Measurements from ENCODE around the gene CAMKMT. TPM values are rescaled to one million over a fixed set of nuclear protein-coding genes. Genes with fewer than 3 reads are reported as not detected.

Gene CAMKMT
- total and polyA plus RNA-seq, 10 donors: 4.1 to 26.1 (median 11.0) TPM

DNA sequence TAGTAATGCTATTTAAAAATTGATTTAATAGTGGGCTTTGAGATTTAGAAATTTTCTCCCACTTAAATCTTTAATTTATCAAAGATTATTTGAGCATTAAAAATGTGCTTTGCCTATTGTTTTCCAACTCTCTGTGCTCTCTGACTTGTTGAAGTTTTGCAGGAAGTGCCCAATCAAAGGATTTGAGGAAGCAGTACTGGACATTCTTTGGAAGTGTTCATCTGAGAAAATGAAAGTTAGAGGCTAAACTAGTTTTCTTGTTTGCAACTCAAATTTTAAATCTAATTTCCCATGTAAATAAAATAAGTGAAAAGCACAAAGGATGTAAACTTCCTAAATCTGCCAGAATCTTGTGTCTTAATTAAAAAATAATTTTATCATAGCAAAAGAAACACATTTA, 89.1 kb downstream of the CAMKMT start:
- DNase-seq: no peak
- peaks cover 0 to 4% (median 0%) of the 10 kb centered on the region in 6 donors for H3K36me3 ChIP-seq
- peaks cover 0 to 3% (median 0%) of the 10 kb centered on the region in 6 donors for H3K4me1 ChIP-seq
- no peak overlapping the region for H3K27ac ChIP-seq
- no peaks in the 10 kb centered on the region for H3K9me3 ChIP-seq
- intact Hi-C loops (cut with DNase I; ENCODE audit: low total_unique reads): no loop called here
- no peaks in the 10 kb centered on the region for H3K27me3 ChIP-seq (replicated peaks in 1 of 7)
- TF ChIP-seq, protein P1, sequence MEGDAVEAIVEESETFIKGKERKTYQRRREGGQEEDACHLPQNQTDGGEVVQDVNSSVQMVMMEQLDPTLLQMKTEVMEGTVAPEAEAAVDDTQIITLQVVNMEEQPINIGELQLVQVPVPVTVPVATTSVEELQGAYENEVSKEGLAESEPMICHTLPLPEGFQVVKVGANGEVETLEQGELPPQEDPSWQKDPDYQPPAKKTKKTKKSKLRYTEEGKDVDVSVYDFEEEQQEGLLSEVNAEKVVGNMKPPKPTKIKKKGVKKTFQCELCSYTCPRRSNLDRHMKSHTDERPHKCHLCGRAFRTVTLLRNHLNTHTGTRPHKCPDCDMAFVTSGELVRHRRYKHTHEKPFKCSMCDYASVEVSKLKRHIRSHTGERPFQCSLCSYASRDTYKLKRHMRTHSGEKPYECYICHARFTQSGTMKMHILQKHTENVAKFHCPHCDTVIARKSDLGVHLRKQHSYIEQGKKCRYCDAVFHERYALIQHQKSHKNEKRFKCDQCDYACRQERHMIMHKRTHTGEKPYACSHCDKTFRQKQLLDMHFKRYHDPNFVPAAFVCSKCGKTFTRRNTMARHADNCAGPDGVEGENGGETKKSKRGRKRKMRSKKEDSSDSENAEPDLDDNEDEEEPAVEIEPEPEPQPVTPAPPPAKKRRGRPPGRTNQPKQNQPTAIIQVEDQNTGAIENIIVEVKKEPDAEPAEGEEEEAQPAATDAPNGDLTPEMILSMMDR (IDR thresholded peaks at IDR 0.05 in 8 of 11, conservative IDR thresholded peaks at IDR 0.05 in 3 of 11): no peak
- TF ChIP-seq POLR2AphosphoS5 (IDR thresholded peaks at IDR 0.05) (no peak), POLR2A (IDR thresholded peaks at IDR 0.05) (no peak)
- H3K4me3 ChIP-seq: no peak overlapping the region

GRCh38 chr2:44452069-44452583, 90.4 kb downstream of the CAMKMT start:
- Histone ChIP-seq H3K9me3 (no peaks in the 10 kb centered on the region), H3K4me1 (peaks cover 0 to 3% (median 0%) of the 10 kb centered on the region in 6 donors), H3K27ac (no peak overlapping the region), H3K27me3 (replicated peaks in 1 of 7) (no peaks in the 10 kb centered on the region), H3K36me3 (no peaks in the 10 kb centered on the region), H3K4me3 (no peak overlapping the region)
- 95 to 100% (median 97%) methylated on average over 1 of the region's 1 CpG for WGBS, 5 donors
- intact Hi-C loops (cut with DNase I; ENCODE audit: low total_unique reads): no loop called here
- DNase-seq: no peak
- TF ChIP-seq, protein P1 (IDR thresholded peaks at IDR 0.05 in 8 of 11, conservative IDR thresholded peaks at IDR 0.05 in 3 of 11): no peak
- TF ChIP-seq POLR2A (IDR thresholded peaks at IDR 0.05) (no peak), POLR2AphosphoS5 (IDR thresholded peaks at IDR 0.05) (no peak)

GRCh38 chr2:44453259-44453658, 91.5 kb downstream of the CAMKMT start:
- Histone ChIP-seq H3K27ac (no peak overlapping the region), H3K9me3 (no peaks in the 10 kb centered on the region), H3K4me3 (no peak overlapping the region), H3K36me3 (no peaks in the 10 kb centered on the region), H3K27me3 (replicated peaks in 1 of 7) (no peaks in the 10 kb centered on the region), H3K4me1 (peaks cover 0 to 3% (median 0%) of the 10 kb centered on the region in 6 donors)
- intact Hi-C loops (cut with DNase I; ENCODE audit: low total_unique reads): no loop called here
- DNase-seq: no peak
- TF ChIP-seq POLR2A (IDR thresholded peaks at IDR 0.05) (no peak), POLR2AphosphoS5 (IDR thresholded peaks at IDR 0.05) (no peak)
- TF ChIP-seq, protein P1 (IDR thresholded peaks at IDR 0.05 in 8 of 11, conservative IDR thresholded peaks at IDR 0.05 in 3 of 11): no peak
- WGBS, 5 donors: 97 to 100% (median 100%) methylated on average over 1 of the region's 1 CpG

DNA sequence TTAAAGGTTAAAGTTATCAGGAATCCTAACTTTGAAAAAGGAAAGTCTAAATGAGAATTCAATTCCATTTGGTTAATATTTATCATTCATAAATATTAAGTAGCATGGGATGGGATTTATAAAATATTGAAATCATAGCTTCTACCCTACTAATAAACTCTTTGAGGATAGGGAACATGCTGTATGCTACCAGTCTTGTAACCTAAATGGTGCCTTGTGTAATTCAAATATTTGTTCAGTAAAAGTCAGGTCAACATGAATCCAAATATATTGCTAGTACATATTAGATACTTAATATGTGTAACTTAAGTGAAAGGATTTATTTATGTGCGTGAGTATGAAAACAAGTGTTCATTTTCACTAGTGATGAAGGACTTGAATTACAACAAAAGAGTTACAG, 94.1 kb downstream of the CAMKMT start:
- Histone ChIP-seq H3K36me3 (no peaks in the 10 kb centered on the region), H3K4me3 (no peak overlapping the region), H3K4me1 (no peaks in the 10 kb centered on the region), H3K9me3 (no peaks in the 10 kb centered on the region), H3K27ac (no peak overlapping the region), H3K27me3 (replicated peaks in 1 of 7) (no peaks in the 10 kb centered on the region)
- intact Hi-C loops (cut with DNase I; ENCODE audit: low total_unique reads): no loop called here
- WGBS, 5 donors: 94 to 98% (median 96%) methylated on average over 1 of the region's 1 CpG
- TF ChIP-seq, protein P1 (IDR thresholded peaks at IDR 0.05 in 8 of 11, conservative IDR thresholded peaks at IDR 0.05 in 3 of 11): no peak
- TF ChIP-seq POLR2A (IDR thresholded peaks at IDR 0.05) (no peak), POLR2AphosphoS5 (IDR thresholded peaks at IDR 0.05) (no peak)
- DNase-seq: no peak

Data from spleen (tissue), 11 donors.